A673 (cell line): ENCODE results near the gene STXBP5.

Experiments used
- EZH2 ChIP-seq: fragments of 200-600 bp; sonication (generic); IDR thresholded peaks from 2 replicates; pipeline ENCODE4 v1.6.1; 2017; ENCODE audit warnings: borderline replicate concordance, low read depth, mild to moderate bottlenecking, mixed read lengths, antibody characterized with exemption, low read length; ENCODE audit not compliant: poor library complexity, severe bottlenecking
- TF ChIP-seq, protein P1 (sequence below): fragments of 300-800, 200-600 bp; sonication (generic); conservative IDR thresholded peaks from 2 replicates; pipeline ENCODE4 v1.5.1; 2017; ENCODE audit warnings: low read depth, mild to moderate bottlenecking, antibody characterized with exemption, low read length, moderate library complexity, mixed read lengths

DNA sequence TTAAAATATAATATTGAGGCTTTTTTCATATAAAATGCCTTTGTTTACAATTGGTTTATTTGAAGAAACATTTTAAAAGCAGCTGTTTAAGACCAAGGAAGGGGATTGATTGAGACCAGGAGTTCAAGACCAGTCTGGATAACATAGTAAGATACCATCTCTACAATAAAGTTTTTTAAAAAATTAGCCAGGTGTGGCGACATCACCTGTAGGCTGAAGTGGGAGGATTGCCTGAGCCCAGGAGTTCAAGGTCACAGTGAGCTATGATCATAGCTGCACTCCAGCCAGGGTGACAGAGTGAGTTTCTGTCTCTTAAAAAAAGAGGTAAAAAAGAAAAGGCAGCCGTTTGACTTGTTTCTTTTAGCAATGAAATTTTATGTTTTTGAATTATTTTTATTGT lies 117.0 kb downstream of the STXBP5 start:
- TF ChIP-seq, protein P1, sequence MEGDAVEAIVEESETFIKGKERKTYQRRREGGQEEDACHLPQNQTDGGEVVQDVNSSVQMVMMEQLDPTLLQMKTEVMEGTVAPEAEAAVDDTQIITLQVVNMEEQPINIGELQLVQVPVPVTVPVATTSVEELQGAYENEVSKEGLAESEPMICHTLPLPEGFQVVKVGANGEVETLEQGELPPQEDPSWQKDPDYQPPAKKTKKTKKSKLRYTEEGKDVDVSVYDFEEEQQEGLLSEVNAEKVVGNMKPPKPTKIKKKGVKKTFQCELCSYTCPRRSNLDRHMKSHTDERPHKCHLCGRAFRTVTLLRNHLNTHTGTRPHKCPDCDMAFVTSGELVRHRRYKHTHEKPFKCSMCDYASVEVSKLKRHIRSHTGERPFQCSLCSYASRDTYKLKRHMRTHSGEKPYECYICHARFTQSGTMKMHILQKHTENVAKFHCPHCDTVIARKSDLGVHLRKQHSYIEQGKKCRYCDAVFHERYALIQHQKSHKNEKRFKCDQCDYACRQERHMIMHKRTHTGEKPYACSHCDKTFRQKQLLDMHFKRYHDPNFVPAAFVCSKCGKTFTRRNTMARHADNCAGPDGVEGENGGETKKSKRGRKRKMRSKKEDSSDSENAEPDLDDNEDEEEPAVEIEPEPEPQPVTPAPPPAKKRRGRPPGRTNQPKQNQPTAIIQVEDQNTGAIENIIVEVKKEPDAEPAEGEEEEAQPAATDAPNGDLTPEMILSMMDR = no peak
- TF ChIP-seq EZH2 = no peak
